Activated T-cell treated with anti-CD3 and anti-CD28 coated beads, Interleukin-2, amount 50 U/mL, for 24 hours (primary cell): ENCODE results near the gene STING1.
"Not testable (repeated sequence)": the region's sequence is repeated elsewhere in the genome, so short reads cannot be mapped to it uniquely, and the experiment has no call there.

ENCODE experiments used
- DNase-seq: peaks from one replicate; pipeline ENCODE4 v3.0.0-alpha.2; 2020
- H3K27ac Mint-ChIP-seq: 2 replicates; pipeline ENCODE4 v1.8.0; 2020; ENCODE audit warnings: mild to moderate bottlenecking, mixed read lengths
- H3K27me3 Mint-ChIP-seq: 2 replicates; pipeline ENCODE4 v1.8.0; 2020; ENCODE audit warnings: mixed read lengths
- H3K36me3 Mint-ChIP-seq: 2 replicates; pipeline ENCODE4 v1.8.0; 2020; ENCODE audit warnings: low read depth, mixed read lengths
- H3K4me1 Mint-ChIP-seq: 2 replicates; pipeline ENCODE4 v1.8.0; 2020; ENCODE audit warnings: low read depth, mixed read lengths
- H3K4me3 Mint-ChIP-seq: 2 replicates; pipeline ENCODE4 v1.8.0; 2020; ENCODE audit warnings: mild to moderate bottlenecking, moderate library complexity, mixed read lengths
- H3K9me3 Mint-ChIP-seq: 2 replicates; pipeline ENCODE4 v1.8.0; 2020; ENCODE audit warnings: mixed read lengths

STING1 gene

GRCh38 chr5:139513852-139514485 is 31.4 kb upstream of the STING1 start:
- Mint-ChIP-seq H3K9me3 (peaks cover 3% of the 10 kb centered on the region), H3K27me3 (peaks cover 2% of the 10 kb centered on the region), H3K27ac (peak overlapping the region; percentile 59), H3K36me3 (peaks cover 3% of the 10 kb centered on the region), H3K4me1 (peaks cover 66% of the 10 kb centered on the region), H3K4me3 (no peak overlapping the region)
- DNase-seq = no peak

GRCh38 chr5:139513434-139513833 is 30.9 kb upstream of the STING1 start:
- peak; percentile 82 for DNase-seq
- H3K9me3 Mint-ChIP-seq, H3K27me3 Mint-ChIP-seq, H3K36me3 Mint-ChIP-seq, H3K4me3 Mint-ChIP-seq: not testable (repeated sequence)
- H3K27ac Mint-ChIP-seq = peak overlapping the region; percentile 48
- peaks cover 64% of the 10 kb centered on the region for H3K4me1 Mint-ChIP-seq

GRCh38 chr5:139512786-139513390 is 30.3 kb upstream of the STING1 start:
- Mint-ChIP-seq H3K27ac (no peak overlapping the region), H3K4me3 (no peak overlapping the region), H3K27me3 (no peaks in the 10 kb centered on the region), H3K36me3 (peaks cover 3% of the 10 kb centered on the region), H3K4me1 (peaks cover 62% of the 10 kb centered on the region), H3K9me3 (peaks cover 3% of the 10 kb centered on the region)
- DNase-seq = no peak

- DNase-seq, H3K27ac Mint-ChIP-seq, H3K27me3 Mint-ChIP-seq, H3K36me3 Mint-ChIP-seq, H3K9me3 Mint-ChIP-seq, H3K4me1 Mint-ChIP-seq, H3K4me3 Mint-ChIP-seq: not testable (repeated sequence)
These were observed 22.2 kb upstream of the STING1 start for GRCh38 chr5:139504722-139505121.

GRCh38 chr5:139503879-139504278 is 21.3 kb upstream of the STING1 start:
- H3K4me1 Mint-ChIP-seq, DNase-seq, H3K27ac Mint-ChIP-seq, H3K27me3 Mint-ChIP-seq, H3K9me3 Mint-ChIP-seq, H3K4me3 Mint-ChIP-seq, H3K36me3 Mint-ChIP-seq: not testable (repeated sequence)

GRCh38 chr5:139503036-139503817 is 20.7 kb upstream of the STING1 start:
- not testable (repeated sequence) for H3K4me1 Mint-ChIP-seq, DNase-seq, H3K36me3 Mint-ChIP-seq, H3K27me3 Mint-ChIP-seq, H3K9me3 Mint-ChIP-seq, H3K4me3 Mint-ChIP-seq
- H3K27ac Mint-ChIP-seq = peak overlapping the region; percentile 26

GRCh38 chr5:139501381-139501780 is 18.8 kb upstream of the STING1 start:
- Mint-ChIP-seq H3K9me3 (no peaks in the 10 kb centered on the region), H3K4me1 (peaks cover under 1% of the 10 kb centered on the region), H3K36me3 (no peaks in the 10 kb centered on the region), H3K4me3 (no peak overlapping the region), H3K27ac (no peak overlapping the region), H3K27me3 (no peaks in the 10 kb centered on the region)
- DNase-seq = no peak

- no peak overlapping the region for H3K27ac Mint-ChIP-seq
- no peak for DNase-seq
These were observed 13.3 kb upstream of the STING1 start for GRCh38 chr5:139495638-139496435.

GRCh38 chr5:139494832-139495231 is 12.3 kb upstream of the STING1 start:
- DNase-seq = no peak
- Mint-ChIP-seq H3K4me1 (peaks cover 25% of the 10 kb centered on the region), H3K4me3 (no peak overlapping the region), H3K9me3 (no peaks in the 10 kb centered on the region), H3K27ac (no peak overlapping the region), H3K36me3 (no peaks in the 10 kb centered on the region), H3K27me3 (no peaks in the 10 kb centered on the region)

More at GRCh38 chr5:139495638-139496435, 13.3 kb upstream of the STING1 start:
- H3K4me1 Mint-ChIP-seq = peaks cover 25% of the 10 kb centered on the region
- no peaks in the 10 kb centered on the region for H3K36me3 Mint-ChIP-seq
- H3K27me3 Mint-ChIP-seq = no peaks in the 10 kb centered on the region
- no peaks in the 10 kb centered on the region for H3K9me3 Mint-ChIP-seq
- H3K4me3 Mint-ChIP-seq = no peak overlapping the region

- H3K27me3 Mint-ChIP-seq = no peaks in the 10 kb centered on the region
- no peak overlapping the region for H3K27ac Mint-ChIP-seq
- H3K4me3 Mint-ChIP-seq = no peak overlapping the region
- H3K4me1 Mint-ChIP-seq = peaks cover 25% of the 10 kb centered on the region
- no peaks in the 10 kb centered on the region for H3K36me3 Mint-ChIP-seq
- H3K9me3 Mint-ChIP-seq = no peaks in the 10 kb centered on the region
- no peak for DNase-seq
These were observed 11.7 kb upstream of the STING1 start for GRCh38 chr5:139494256-139494655.

- Mint-ChIP-seq H3K27me3 (no peaks in the 10 kb centered on the region), H3K27ac (no peak overlapping the region), H3K9me3 (no peaks in the 10 kb centered on the region), H3K4me3 (no peak overlapping the region), H3K36me3 (no peaks in the 10 kb centered on the region), H3K4me1 (peaks cover 34% of the 10 kb centered on the region)
- DNase-seq = no peak
These were observed 10.2 kb upstream of the STING1 start for GRCh38 chr5:139492700-139493192.

- H3K27ac Mint-ChIP-seq = peak overlapping the region; percentile 4
These were observed 5.7 kb upstream of the STING1 start for GRCh38 chr5:139488260-139488659.

GRCh38 chr5:139486201-139486600 is 3.6 kb upstream of the STING1 start:
- Mint-ChIP-seq H3K27ac (no peak overlapping the region), H3K36me3 (peaks cover 13% of the 10 kb centered on the region), H3K4me1 (peaks cover 22% of the 10 kb centered on the region), H3K27me3 (no peaks in the 10 kb centered on the region), H3K9me3 (no peaks in the 10 kb centered on the region), H3K4me3 (no peak overlapping the region)
- no peak for DNase-seq

More at GRCh38 chr5:139488260-139488659, 5.7 kb upstream of the STING1 start:
- H3K27me3 Mint-ChIP-seq = no peaks in the 10 kb centered on the region
- no peaks in the 10 kb centered on the region for H3K9me3 Mint-ChIP-seq
- no peaks in the 10 kb centered on the region for H3K36me3 Mint-ChIP-seq
- no peak for DNase-seq
- H3K4me1 Mint-ChIP-seq = peaks cover 22% of the 10 kb centered on the region
- H3K4me3 Mint-ChIP-seq = no peak overlapping the region

GRCh38 chr5:139482890-139483208 is 291 bp upstream of the STING1 start:
- not testable (repeated sequence) for H3K9me3 Mint-ChIP-seq, H3K27me3 Mint-ChIP-seq
- Mint-ChIP-seq H3K4me1 (peaks cover 36% of the 10 kb centered on the region), H3K27ac (peak overlapping the region; percentile 98), H3K4me3 (peak overlapping the region; percentile 86), H3K36me3 (peaks cover 39% of the 10 kb centered on the region)
- peak; percentile 71 for DNase-seq
